Muscle of leg (tissue), 11 donors: ENCODE data around the gene EPS8L1. TPM values are rescaled to one million over a fixed set of nuclear protein-coding genes. Genes with fewer than 3 reads are reported as not detected.

Source experiments
- DNase-seq: peaks from one replicate; pipeline ENCODE4 v3.0.0; 2013
- H3K27ac ChIP-seq: one replicate; pipeline ENCODE4 v1.5.1; 2013; ENCODE audit warnings: mild to moderate bottlenecking, low read length, control low read depth
- H3K27me3 ChIP-seq: one replicate; pipeline ENCODE4 v1.6.1; 2013; ENCODE audit warnings: low read length; ENCODE audit not compliant: control insufficient read depth, insufficient read depth
- H3K36me3 ChIP-seq: one replicate; pipeline ENCODE4 v1.6.1; 2013; ENCODE audit warnings: low read length; ENCODE audit not compliant: control insufficient read depth, insufficient read depth
- H3K4me1 ChIP-seq: one replicate; pipeline ENCODE4 v1.6.1; 2013; ENCODE audit warnings: low read length; ENCODE audit not compliant: control insufficient read depth, insufficient read depth
- H3K4me3 ChIP-seq: one replicate; pipeline ENCODE4 v1.5.1; 2013; ENCODE audit warnings: low read length, control low read depth
- H3K9me3 ChIP-seq: replicated peaks from 2 replicates; pipeline ENCODE4 v1.6.1; 2013; ENCODE audit warnings: low read depth, low read length; ENCODE audit not compliant: control insufficient read depth
- WGBS: methylation state at CpG from one replicate; pipeline ENCODE4 v1.1.5; 2013; ENCODE audit warnings: missing lambda C conversion rate; ENCODE audit not compliant: insufficient coverage; 5-methylcytosine and 5-hydroxymethylcytosine counted together
- polyA plus RNA-seq, 8 donors: library from polyadenylated mRNA; unstranded; fragments of 120-200 nt; gene quantifications; one replicate each; pipeline versions ENCODE4 v1.2.1 to v1.2.3, GENCODE V29; 2013; ENCODE audit warnings: inconsistent platforms in 1 of 8, low replicate concordance in 1 of 8; ENCODE audit not compliant: insufficient read length in 8 of 8, insufficient read depth in 1 of 8
- total RNA-seq: library from RNA; stranded (reverse); fragments of 120-200 nt; gene quantifications from one replicate; pipeline ENCODE4 v1.2.4, GENCODE V29; 2013

Gene EPS8L1
- total and polyA plus RNA-seq, 9 donors, result 2.0 to 8.4 (median 3.3) TPM

DNA sequence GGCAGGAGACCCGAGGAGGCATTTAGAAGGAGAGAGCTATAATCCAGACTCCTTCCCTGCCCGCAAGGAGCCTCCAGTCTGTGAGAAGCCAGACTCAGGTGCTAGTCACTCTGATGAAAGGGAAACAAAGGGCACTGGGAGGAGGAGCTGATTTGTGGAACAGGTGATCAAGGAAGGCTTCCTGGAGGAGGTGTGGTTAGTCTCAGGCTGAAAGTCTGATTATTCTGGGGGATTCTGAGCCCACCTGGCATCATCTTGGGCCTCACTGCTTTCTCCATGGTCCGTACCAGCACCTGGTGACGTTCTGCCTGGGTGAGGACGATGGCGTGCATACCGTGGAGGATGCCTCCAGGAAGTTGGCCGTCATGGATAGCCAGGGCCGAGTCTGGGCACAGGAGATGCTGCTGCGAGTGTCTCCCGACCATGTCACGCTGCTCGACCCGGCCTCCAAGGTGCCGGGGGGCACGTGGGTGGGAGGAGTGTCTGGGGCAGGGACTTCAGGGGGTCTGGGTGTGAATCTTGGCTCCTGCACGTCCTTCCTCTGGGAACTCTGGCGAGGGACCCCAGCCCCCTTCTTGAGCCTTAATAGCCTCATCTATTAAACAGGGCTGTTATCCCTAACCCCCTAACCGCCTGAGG is 3.9 kb downstream of the EPS8L1 start:
- Histone ChIP-seq H3K27me3 (peaks cover 77% of the 10 kb centered on the region), H3K4me3 (no peak overlapping the region), H3K4me1 (peaks cover 34% of the 10 kb centered on the region), H3K36me3 (no peaks in the 10 kb centered on the region), H3K27ac (no peak overlapping the region), H3K9me3 (peaks cover 2% of the 10 kb centered on the region)
- 73% methylated on average over 13 of the region's 19 CpGs for WGBS
- DNase-seq, result no peak

DNA sequence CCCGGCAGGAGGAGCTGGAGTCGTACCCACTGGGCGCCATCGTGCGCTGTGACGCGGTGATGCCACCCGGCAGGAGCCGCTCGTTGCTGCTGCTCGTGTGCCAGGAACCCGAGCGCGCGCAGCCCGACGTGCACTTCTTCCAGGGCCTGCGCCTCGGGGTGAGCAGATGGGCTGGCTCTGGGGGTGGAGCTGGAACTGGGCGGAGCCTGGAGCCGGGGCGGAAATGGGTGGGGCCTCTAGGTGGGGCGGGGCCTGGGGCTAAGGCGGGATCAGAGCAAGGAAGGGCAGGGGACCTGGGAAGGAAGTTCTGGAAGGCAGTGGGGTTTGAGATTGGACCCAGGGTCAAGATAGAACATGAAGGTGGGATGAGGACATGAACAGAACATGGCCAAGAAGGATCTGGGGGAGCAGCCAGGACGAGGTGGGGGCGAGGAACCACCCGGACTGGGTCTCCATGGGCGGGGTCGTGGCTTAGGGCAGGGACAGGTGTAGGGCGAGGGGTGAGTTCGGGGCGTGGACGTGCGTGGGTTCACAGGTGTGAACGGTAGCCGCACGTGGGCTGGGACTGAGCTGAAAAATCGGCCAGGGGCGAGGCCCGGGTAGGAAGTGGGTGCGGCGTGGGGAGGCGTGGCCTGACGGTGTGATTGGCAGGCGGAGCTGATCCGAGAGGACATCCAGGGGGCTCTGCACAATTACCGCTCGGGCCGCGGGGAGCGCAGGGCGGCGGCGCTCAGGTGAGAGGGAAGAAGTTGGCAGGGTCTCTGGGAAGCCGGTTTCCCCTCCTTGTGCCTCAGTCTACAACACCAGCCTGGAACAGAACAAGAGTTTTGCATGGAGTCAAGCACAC is 4.7 kb downstream of the EPS8L1 start:
- H3K27ac ChIP-seq, result no peak overlapping the region
- H3K4me3 ChIP-seq, result peak overlapping the region; percentile 30
- peaks cover 2% of the 10 kb centered on the region for H3K9me3 ChIP-seq
- H3K27me3 ChIP-seq, result peaks cover 86% of the 10 kb centered on the region
- DNase-seq, result peak; percentile 49
- no peaks in the 10 kb centered on the region for H3K36me3 ChIP-seq
- WGBS, result 2% methylated on average over 51 of the region's 55 CpGs
- H3K4me1 ChIP-seq, result peaks cover 34% of the 10 kb centered on the region

DNA sequence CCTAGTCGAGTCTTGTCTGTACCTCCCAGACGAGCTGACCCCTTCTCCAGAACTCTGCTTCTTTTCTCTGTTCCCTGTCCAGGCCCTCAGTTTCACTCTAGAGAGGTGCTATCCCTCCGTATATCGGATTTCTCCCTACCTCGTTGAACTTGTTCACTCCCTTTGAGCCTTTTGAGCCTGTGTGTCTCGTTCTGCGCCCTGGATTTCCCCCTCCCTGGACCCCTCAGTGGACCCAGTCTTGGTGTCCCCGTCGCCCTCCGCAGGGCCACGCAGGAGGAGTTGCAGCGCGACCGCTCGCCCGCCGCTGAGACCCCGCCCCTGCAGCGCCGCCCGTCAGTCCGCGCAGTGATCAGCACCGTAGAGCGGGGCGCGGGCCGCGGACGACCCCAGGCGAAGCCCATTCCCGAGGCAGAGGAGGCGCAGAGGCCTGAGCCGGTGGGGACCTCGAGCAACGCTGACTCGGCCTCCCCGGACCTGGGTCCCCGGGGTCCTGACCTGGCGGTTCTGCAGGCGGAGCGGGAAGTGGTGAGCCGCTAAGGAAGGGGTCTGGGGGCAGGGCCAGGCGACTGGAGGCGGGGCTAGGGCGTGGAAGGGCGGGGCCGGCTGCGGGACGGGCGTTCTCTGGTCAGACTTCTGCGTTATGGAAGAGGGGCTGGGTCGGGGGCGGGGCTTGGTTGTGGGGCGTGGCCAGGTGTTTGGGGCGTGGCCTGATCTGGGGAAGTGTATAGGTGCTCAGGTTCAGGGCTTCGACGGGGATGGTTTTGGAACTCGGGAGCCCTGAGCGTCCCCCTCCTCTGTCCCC is 5.5 kb downstream of the EPS8L1 start:
- WGBS, result 1% methylated on average over 55 of the region's 60 CpGs
- H3K4me3 ChIP-seq, result peak overlapping the region; percentile 34
- no peaks in the 10 kb centered on the region for H3K36me3 ChIP-seq
- H3K4me1 ChIP-seq, result peaks cover 41% of the 10 kb centered on the region
- H3K27me3 ChIP-seq, result peaks cover 86% of the 10 kb centered on the region
- H3K27ac ChIP-seq, result no peak overlapping the region
- peak; percentile 64 for DNase-seq
- H3K9me3 ChIP-seq, result peaks cover 2% of the 10 kb centered on the region

DNA sequence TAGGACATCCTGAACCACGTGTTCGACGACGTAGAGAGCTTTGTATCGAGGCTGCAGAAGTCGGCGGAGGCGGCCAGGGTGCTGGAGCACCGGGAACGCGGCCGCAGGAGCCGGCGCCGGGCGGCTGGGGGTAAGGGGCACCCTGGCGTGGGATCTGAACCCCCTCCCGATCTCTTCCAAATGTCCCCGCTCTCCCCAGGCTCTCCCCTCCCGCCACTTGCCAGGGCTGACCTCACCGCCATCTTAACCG is 6.0 kb downstream of the EPS8L1 start:
- H3K9me3 ChIP-seq, result peaks cover 2% of the 10 kb centered on the region
- no peak for DNase-seq
- H3K36me3 ChIP-seq, result no peaks in the 10 kb centered on the region
- WGBS, result 1% methylated on average over 18 of the region's 22 CpGs
- peaks cover 45% of the 10 kb centered on the region for H3K4me1 ChIP-seq
- peaks cover 87% of the 10 kb centered on the region for H3K27me3 ChIP-seq
- H3K27ac ChIP-seq, result no peak overlapping the region
- H3K4me3 ChIP-seq, result peak overlapping the region; percentile 10

DNA sequence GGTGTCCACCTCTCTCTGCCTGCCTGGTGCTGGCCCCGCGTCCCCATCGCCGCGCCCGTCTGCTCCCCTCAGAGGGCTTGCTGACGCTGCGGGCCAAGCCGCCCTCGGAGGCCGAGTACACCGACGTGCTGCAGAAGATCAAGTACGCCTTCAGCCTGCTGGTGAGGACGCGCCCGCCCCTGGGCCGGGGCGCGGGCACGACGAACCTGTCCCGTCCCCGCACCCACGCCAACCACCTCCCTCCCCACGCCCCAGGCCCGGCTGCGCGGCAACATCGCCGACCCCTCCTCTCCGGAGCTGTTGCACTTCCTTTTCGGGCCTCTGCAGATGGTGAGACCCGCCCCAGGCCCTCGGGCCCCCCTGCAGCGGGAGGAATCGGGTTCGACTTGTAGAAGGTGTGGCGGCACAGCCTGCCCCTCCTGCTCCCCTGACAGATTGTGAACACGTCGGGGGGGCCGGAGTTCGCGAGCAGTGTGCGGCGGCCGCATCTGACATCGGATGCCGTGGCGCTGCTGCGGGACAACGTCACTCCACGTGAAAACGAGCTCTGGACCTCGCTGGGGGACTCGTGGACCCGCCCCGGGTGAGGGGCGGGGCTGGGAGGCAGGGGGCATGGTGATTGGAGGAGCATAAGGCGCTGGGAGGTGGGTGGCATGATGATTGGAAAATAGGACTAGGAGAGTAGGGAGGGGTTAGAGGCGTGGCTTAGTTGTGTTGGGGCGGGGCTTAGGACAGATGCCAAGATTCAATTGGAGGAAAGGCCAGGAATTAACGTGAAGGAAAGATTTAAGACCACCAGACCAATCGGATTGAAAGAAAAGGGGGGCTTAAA is 6.6 kb downstream of the EPS8L1 start:
- Histone ChIP-seq H3K27ac (no peak overlapping the region), H3K4me1 (peaks cover 50% of the 10 kb centered on the region), H3K4me3 (no peak overlapping the region), H3K27me3 (peaks cover 88% of the 10 kb centered on the region), H3K9me3 (peaks cover 2% of the 10 kb centered on the region), H3K36me3 (no peaks in the 10 kb centered on the region)
- peak; percentile 54 for DNase-seq
- 2% methylated on average over 62 of the region's 64 CpGs for WGBS

DNA sequence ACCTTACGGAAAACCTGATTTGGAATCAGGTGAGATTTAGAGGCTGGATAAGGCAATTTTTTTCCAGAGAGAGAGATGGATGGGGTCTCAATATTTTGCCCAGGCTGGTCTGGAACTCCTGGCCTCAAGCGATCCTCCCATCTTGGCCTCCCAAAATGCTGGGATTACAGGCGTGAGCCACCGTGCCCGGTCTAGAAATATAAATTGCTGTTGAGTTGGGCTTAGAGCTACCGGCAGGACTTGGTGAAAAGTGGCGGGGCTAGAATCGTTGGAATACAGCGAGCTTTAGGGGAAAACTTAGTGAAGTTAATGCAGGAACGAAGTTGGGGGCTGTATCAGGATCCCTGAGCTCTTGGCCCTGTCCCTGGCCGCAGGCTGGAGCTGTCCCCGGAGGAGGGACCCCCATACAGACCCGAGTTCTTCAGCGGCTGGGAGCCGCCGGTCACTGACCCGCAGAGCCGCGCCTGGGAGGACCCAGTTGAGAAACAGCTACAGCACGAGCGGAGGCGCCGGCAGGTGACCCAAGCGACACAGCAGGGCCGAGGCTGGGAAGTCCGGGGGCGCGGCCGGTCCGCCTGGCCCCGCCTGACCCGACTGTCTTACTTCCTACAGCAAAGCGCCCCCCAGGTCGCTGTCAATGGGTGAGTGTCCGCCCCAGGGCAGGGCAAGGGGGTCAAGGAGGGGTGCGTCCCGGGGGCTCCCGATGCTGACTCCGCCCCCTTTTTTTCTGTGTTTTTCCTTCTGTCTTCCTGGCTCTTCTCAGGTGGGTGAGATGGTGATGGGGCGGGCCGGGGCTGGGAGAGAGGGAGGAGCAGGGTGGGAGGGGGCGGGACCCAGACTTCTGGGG is 7.6 kb downstream of the EPS8L1 start:
- H3K27me3 ChIP-seq, result peaks cover 94% of the 10 kb centered on the region
- H3K27ac ChIP-seq, result no peak overlapping the region
- WGBS, result 17% methylated on average over 39 of the region's 42 CpGs
- H3K4me1 ChIP-seq, result peaks cover 60% of the 10 kb centered on the region
- H3K4me3 ChIP-seq, result no peak overlapping the region
- peaks cover 2% of the 10 kb centered on the region for H3K9me3 ChIP-seq
- no peaks in the 10 kb centered on the region for H3K36me3 ChIP-seq
- no peak for DNase-seq

DNA sequence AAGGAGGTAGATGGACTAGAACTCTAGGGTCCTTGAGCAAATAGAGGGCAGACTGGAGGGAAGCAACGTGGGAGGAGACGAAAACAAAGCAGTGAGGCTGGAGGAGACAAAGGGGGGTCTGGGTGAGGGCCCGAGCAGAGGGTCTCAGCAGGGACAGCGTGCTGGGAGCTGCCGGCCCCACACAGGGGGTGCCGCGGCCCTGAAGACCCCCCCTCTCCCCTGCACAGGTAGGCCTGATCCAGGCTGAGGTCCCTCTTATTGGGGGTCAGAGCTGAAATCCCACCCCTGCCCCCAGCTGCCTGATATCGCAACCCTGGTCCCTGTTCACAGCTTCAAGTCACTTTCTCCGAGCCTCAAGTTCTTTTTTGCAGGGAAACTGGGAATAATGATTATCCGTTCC is 8.7 kb downstream of the EPS8L1 start:
- Histone ChIP-seq H3K27ac (no peak overlapping the region), H3K27me3 (peaks cover 91% of the 10 kb centered on the region), H3K9me3 (peaks cover 2% of the 10 kb centered on the region), H3K4me3 (no peak overlapping the region), H3K36me3 (no peaks in the 10 kb centered on the region), H3K4me1 (peaks cover 66% of the 10 kb centered on the region)
- no peak for DNase-seq
- 60% methylated on average over 2 of the region's 10 CpGs for WGBS

DNA sequence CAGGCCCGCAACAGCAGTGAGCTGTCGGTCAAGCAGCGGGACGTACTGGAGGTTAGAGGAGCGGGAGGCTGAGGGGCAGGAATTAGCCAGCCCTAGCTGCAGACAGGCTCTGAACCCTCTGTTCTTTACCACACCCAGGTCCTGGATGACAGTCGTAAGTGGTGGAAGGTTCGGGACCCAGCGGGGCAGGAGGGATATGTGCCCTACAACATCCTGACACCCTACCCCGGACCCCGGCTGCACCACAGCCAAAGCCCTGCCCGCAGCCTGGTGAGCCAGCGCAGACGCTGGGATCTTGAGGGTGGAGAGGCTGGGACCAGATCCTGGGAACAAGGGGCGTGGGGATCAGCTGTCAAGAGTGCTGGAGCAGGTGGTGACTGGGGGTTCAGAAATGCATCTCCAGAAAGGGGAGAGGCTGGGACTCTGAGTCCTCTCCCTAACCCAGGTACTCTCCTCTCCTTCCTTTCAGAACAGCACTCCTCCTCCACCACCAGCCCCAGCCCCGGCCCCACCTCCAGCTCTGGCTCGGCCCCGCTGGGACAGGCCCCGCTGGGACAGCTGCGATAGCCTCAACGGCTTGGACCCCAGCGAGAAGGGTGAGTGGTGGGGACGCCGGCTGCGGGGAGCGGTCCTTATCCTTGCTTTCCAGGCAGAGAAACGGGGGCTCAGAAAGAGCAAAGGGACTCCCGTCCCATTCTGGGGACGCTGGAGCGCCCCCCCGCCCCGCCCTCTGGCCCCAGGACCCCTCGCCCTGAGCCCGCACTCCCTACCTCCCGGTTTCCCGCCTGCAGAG is 10.4 kb downstream of the EPS8L1 start:
- Histone ChIP-seq H3K4me1 (peaks cover 52% of the 10 kb centered on the region), H3K36me3 (peaks cover 16% of the 10 kb centered on the region), H3K27ac (no peak overlapping the region), H3K4me3 (no peak overlapping the region), H3K9me3 (peaks cover 2% of the 10 kb centered on the region), H3K27me3 (peaks cover 74% of the 10 kb centered on the region)
- 17% methylated on average over 21 of the region's 35 CpGs for WGBS
- DNase-seq, result no peak
